H9 (cell line): ENCODE data around the gene GLDC. TPM values are rescaled to one million over a fixed set of nuclear protein-coding genes. Genes with fewer than 3 reads are reported as not detected.

Experiments
- DNase-seq: peaks from one replicate; pipeline ENCODE4 v3.0.0-alpha.2; 2017
- H2AFZ ChIP-seq: one replicate; pipeline ENCODE4 v1.6.1; 2013; ENCODE audit warnings: mild to moderate bottlenecking, low read length, control low read depth, moderate library complexity
- H2AK5ac ChIP-seq: 2 replicates; pipeline ENCODE4 v1.6.1; 2013; ENCODE audit warnings: low read length, control low read depth, mixed read lengths; ENCODE audit not compliant: insufficient read length
- H2BK120ac ChIP-seq: one replicate; pipeline ENCODE4 v1.6.1; 2013; ENCODE audit warnings: low read depth, mild to moderate bottlenecking, low read length, control low read depth, inconsistent platforms; ENCODE audit not compliant: poor library complexity, severe bottlenecking
- H2BK12ac ChIP-seq: 2 replicates; pipeline ENCODE4 v1.6.1; 2013; ENCODE audit warnings: low read length, control low read depth, mixed read lengths, low read depth; ENCODE audit not compliant: insufficient read length
- H2BK15ac ChIP-seq: 2 replicates; pipeline ENCODE4 v1.6.1; 2013; ENCODE audit warnings: low read depth, low read length, control low read depth
- H2BK20ac ChIP-seq: one replicate; pipeline ENCODE4 v1.6.1; 2013; ENCODE audit warnings: low read depth, mild to moderate bottlenecking, low read length, control low read depth, inconsistent platforms; ENCODE audit not compliant: poor library complexity, severe bottlenecking
- H2BK5ac ChIP-seq: 2 replicates; pipeline ENCODE4 v1.6.1; 2013; ENCODE audit warnings: low read length, control low read depth, mixed read lengths; ENCODE audit not compliant: insufficient read length
- H3K14ac ChIP-seq: 2 replicates; pipeline ENCODE4 v1.6.1; 2013; ENCODE audit warnings: low read length, control low read depth; ENCODE audit not compliant: insufficient read depth
- H3K18ac ChIP-seq: 2 replicates; pipeline ENCODE4 v1.6.1; 2013; ENCODE audit warnings: low read depth, mild to moderate bottlenecking, mixed read lengths, low read length, control low read depth; ENCODE audit not compliant: insufficient read length
- H3K23ac ChIP-seq: 2 replicates; pipeline ENCODE4 v1.6.1; 2013; ENCODE audit warnings: low read length, control low read depth, mixed read lengths, low read depth; ENCODE audit not compliant: insufficient read length
- H3K23me2 ChIP-seq: 2 replicates; pipeline ENCODE4 v1.6.1; 2013; ENCODE audit warnings: low read depth, mild to moderate bottlenecking, mixed read lengths, low read length, control low read depth; ENCODE audit not compliant: insufficient read length, poor library complexity, severe bottlenecking
- H3K27ac ChIP-seq: 2 replicates; pipeline ENCODE4 v1.5.1; 2013; ENCODE audit warnings: low read length, control low read depth, mixed read lengths, low read depth; ENCODE audit not compliant: insufficient read length
- H3K27me3 ChIP-seq: 2 replicates; pipeline ENCODE4 v1.6.1; 2013; ENCODE audit warnings: low read length, control low read depth, inconsistent platforms; ENCODE audit not compliant: insufficient read depth
- H3K4ac ChIP-seq: 2 replicates; pipeline ENCODE4 v1.6.1; 2013; ENCODE audit warnings: low read depth, mild to moderate bottlenecking, control low read depth, inconsistent platforms, low read length, moderate library complexity
- H3K4me1 ChIP-seq: 2 replicates; pipeline ENCODE4 v1.6.1; 2013; ENCODE audit warnings: low read length, control low read depth, inconsistent platforms; ENCODE audit not compliant: insufficient read depth
- H3K4me2 ChIP-seq: 2 replicates; pipeline ENCODE4 v1.6.1; 2013; ENCODE audit warnings: low read length, control low read depth, mixed read lengths; ENCODE audit not compliant: insufficient read length, insufficient read depth
- H3K56ac ChIP-seq: 2 replicates; pipeline ENCODE4 v1.6.1; 2013; ENCODE audit warnings: low read depth, mild to moderate bottlenecking, mixed read lengths, low read length, control low read depth; ENCODE audit not compliant: insufficient read length
- H3K79me1 ChIP-seq: 2 replicates; pipeline ENCODE4 v1.6.1; 2013; ENCODE audit warnings: low read depth, mild to moderate bottlenecking, moderate library complexity, low read length, control low read depth, inconsistent platforms; ENCODE audit not compliant: insufficient read depth, poor library complexity, severe bottlenecking
- H3K79me2 ChIP-seq: 2 replicates; pipeline ENCODE4 v1.6.1; 2013; ENCODE audit warnings: low read length, control low read depth, inconsistent platforms; ENCODE audit not compliant: insufficient read depth
- H3K9ac ChIP-seq: 2 replicates; pipeline ENCODE4 v1.6.1; 2013; ENCODE audit warnings: low read length, control low read depth, mixed read lengths; ENCODE audit not compliant: insufficient read length; ENCODE audit errors: extremely low read depth
- H3K9me3 ChIP-seq: one replicate; pipeline ENCODE4 v1.6.1; 2013; ENCODE audit warnings: low read depth, low read length, inconsistent platforms; ENCODE audit not compliant: control insufficient read depth
- H3T11ph ChIP-seq: one replicate; pipeline ENCODE4 v1.6.1; 2013; ENCODE audit warnings: mild to moderate bottlenecking, low read length, control low read depth, inconsistent platforms
- H4K20me1 ChIP-seq: one replicate; pipeline ENCODE4 v1.6.1; 2013; ENCODE audit not compliant: control insufficient read depth, insufficient read length, insufficient read depth
- H4K5ac ChIP-seq: 2 replicates; pipeline ENCODE4 v1.6.1; 2013; ENCODE audit warnings: low read depth, mild to moderate bottlenecking, mixed read lengths, low read length, control low read depth; ENCODE audit not compliant: insufficient read length
- H4K8ac ChIP-seq: replicated peaks from 2 replicates; pipeline ENCODE4 v1.6.1; 2013; ENCODE audit warnings: low read length, control low read depth, mixed read lengths, low read depth; ENCODE audit not compliant: insufficient read length
- H4K91ac ChIP-seq: 2 replicates; pipeline ENCODE4 v1.6.1; 2013; ENCODE audit warnings: low read depth, mild to moderate bottlenecking, moderate library complexity, mixed read lengths, low read length, control low read depth; ENCODE audit not compliant: insufficient read length
- H3K27ac Mint-ChIP-seq, 3 experiments: 2 replicates in 2 of 3; 3 replicates in 1 of 3; pipeline ENCODE4 v1.8.0; 2020 to 2021; ENCODE audit warnings: mixed read lengths in 3 of 3, mild to moderate bottlenecking in 1 of 3, moderate library complexity in 1 of 3
- H3K27me3 Mint-ChIP-seq: 2 replicates; pipeline ENCODE4 v1.8.0; 2021; ENCODE audit warnings: low read depth, mild to moderate bottlenecking, moderate library complexity, mixed read lengths
- H3K36me3 Mint-ChIP-seq, 3 experiments: 2 replicates in 2 of 3; 3 replicates in 1 of 3; pipeline ENCODE4 v1.8.0; 2020 to 2021; ENCODE audit warnings: low read depth in 3 of 3, mixed read lengths in 3 of 3; ENCODE audit not compliant: insufficient read depth in 1 of 3
- H3K4me1 Mint-ChIP-seq, 2 experiments: 2 replicates each; pipeline ENCODE4 v1.8.0; 2020; ENCODE audit warnings: mixed read lengths in 2 of 2
- H3K4me3 Mint-ChIP-seq, 2 experiments: 2 replicates in 1 of 2; 3 replicates in 1 of 2; pipeline ENCODE4 v1.8.0; 2020 to 2021; ENCODE audit warnings: mild to moderate bottlenecking in 2 of 2, mixed read lengths in 2 of 2, moderate library complexity in 1 of 2
- H3K9me3 Mint-ChIP-seq, 2 experiments: 2 replicates in 1 of 2; 3 replicates in 1 of 2; pipeline ENCODE4 v1.8.0; 2020; ENCODE audit warnings: mild to moderate bottlenecking in 2 of 2, mixed read lengths in 2 of 2, moderate library complexity in 1 of 2
- WGBS: extraction: QIAGEN DNeasy Blood & Tissue Kit; methylation state at CpG from one replicate; pipeline ENCODE4 v1.1.7; 2013; ENCODE audit warnings: missing lambda C conversion rate, low lambda C conversion rate, mixed read lengths; ENCODE audit not compliant: insufficient read length; ENCODE audit errors: extremely low coverage; 5-methylcytosine and 5-hydroxymethylcytosine counted together
- total RNA-seq: library from RNA; stranded (reverse); gene quantifications from 2 replicates; pipeline ENCODE4 v1.2.1, GENCODE V29; 2021
- TF ChIP-seq, protein P1 (sequence below): fragments of 200-600 bp; sonication (generic); conservative IDR thresholded peaks from 3 replicates; pipeline ENCODE4 v1.8.0; 2021; ENCODE audit warnings: antibody characterized with exemption, mild to moderate bottlenecking

The GLDC gene
- total RNA-seq, 1 experiment from 2014 or later = 74.4 TPM

GRCh38 chr9:6680797-6681146 is 35.2 kb upstream of the GLDC start:
- H3K27me3 Mint-ChIP-seq = no peaks in the 10 kb centered on the region

More at GRCh38 chr9:6680797-6681146, 35.2 kb upstream of the GLDC start:
- TF ChIP-seq, protein P1, sequence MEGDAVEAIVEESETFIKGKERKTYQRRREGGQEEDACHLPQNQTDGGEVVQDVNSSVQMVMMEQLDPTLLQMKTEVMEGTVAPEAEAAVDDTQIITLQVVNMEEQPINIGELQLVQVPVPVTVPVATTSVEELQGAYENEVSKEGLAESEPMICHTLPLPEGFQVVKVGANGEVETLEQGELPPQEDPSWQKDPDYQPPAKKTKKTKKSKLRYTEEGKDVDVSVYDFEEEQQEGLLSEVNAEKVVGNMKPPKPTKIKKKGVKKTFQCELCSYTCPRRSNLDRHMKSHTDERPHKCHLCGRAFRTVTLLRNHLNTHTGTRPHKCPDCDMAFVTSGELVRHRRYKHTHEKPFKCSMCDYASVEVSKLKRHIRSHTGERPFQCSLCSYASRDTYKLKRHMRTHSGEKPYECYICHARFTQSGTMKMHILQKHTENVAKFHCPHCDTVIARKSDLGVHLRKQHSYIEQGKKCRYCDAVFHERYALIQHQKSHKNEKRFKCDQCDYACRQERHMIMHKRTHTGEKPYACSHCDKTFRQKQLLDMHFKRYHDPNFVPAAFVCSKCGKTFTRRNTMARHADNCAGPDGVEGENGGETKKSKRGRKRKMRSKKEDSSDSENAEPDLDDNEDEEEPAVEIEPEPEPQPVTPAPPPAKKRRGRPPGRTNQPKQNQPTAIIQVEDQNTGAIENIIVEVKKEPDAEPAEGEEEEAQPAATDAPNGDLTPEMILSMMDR = no peak
- Histone ChIP-seq H4K91ac (no peak overlapping the region), H3K23me2 (peaks cover 7% of the 10 kb centered on the region), H4K8ac (no peak overlapping the region), H3K79me1 (no peaks in the 10 kb centered on the region), H2BK5ac (no peak overlapping the region), H3K27me3 (no peaks in the 10 kb centered on the region), H3K79me2 (no peaks in the 10 kb centered on the region), H3K9ac (peak overlapping the region; percentile 98), H3K23ac (no peak overlapping the region), H2BK120ac (no peak overlapping the region), H3K4ac (no peak overlapping the region), H3T11ph (no peak overlapping the region), H3K4me1 (no peaks in the 10 kb centered on the region), H3K14ac (peak overlapping the region; percentile 94), H3K4me2 (peak overlapping the region; percentile 81), H3K9me3 (no peaks in the 10 kb centered on the region), H2BK20ac (no peak overlapping the region), H2AFZ (no peak overlapping the region), H3K56ac (no peak overlapping the region), H3K18ac (peak overlapping the region; percentile 95), H4K5ac (peak overlapping the region; percentile 47), H2AK5ac (no peak overlapping the region), H2BK15ac (no peak overlapping the region), H2BK12ac (no peak overlapping the region), H3K27ac (peak overlapping the region; percentile 89), H4K20me1 (no peaks in the 10 kb centered on the region)
- Mint-ChIP-seq H3K4me3 (peak overlapping the region; percentile 91), H3K36me3 (peaks cover 2 to 15% (median 8%) of the 10 kb centered on the region in 3 experiments), H3K9me3 (0 out of 5 replicates have a peak, but pooled peaks cover 0 to 2% of the 10 kb centered on the region in 2 experiments), H3K27ac (peak overlapping the region; percentile 93 to 100 (median 100)), H3K4me1 (peaks cover 6 to 17% of the 10 kb centered on the region in 2 experiments)
- DNase-seq = no peak
- WGBS = no CpG with 5 or more reads among the region's 26 CpGs
